Caco-2 (cell line): Measurements from ENCODE around the gene SOX5. TPM values are rescaled to one million over a fixed set of nuclear protein-coding genes. Genes with fewer than 3 reads are reported as not detected.

Experiments used
- BruUV-seq: library from RNA; stranded (reverse); fragments of 400-500 nt; replicated peaks from 2 replicates; lab custom pipeline; 2021; lab: Mats Ljungman, UMichigan
- CTCF ChIA-PET: fragments of 300-600 bp; sonication (Branson Sonifier 250); formaldehyde crosslinking; loops from one replicate; lab custom pipeline; 2022; ENCODE audit warnings: antibody characterized with exemption; lab: Charles Lee
- POLR2A ChIA-PET: fragments of 300-600 bp; sonication (Branson Sonifier 250); formaldehyde crosslinking; loops from one replicate; lab custom pipeline; 2022; ENCODE audit warnings: antibody characterized with exemption; lab: Charles Lee
- DNase-seq, 2 experiments: peaks; one replicate each; pipeline versions ENCODE4 v3.0.0 to v3.0.0-alpha.2; 2020 to 2022
- H3K27me3 ChIP-seq: replicated peaks from 2 replicates; pipeline ENCODE4 v1.6.0; 2011; ENCODE audit warnings: low read length; ENCODE audit not compliant: control insufficient read depth, insufficient read depth
- H3K36me3 ChIP-seq: 2 replicates; pipeline ENCODE4 v1.5.1; 2011; ENCODE audit warnings: low read length; ENCODE audit not compliant: control insufficient read depth, insufficient read depth
- H3K4me1 ChIP-seq: fragments of 250-450 bp; sonication (Bioruptor Pico); 2 replicates; pipeline ENCODE4 v1.5.1; 2020; ENCODE audit warnings: mild to moderate bottlenecking
- H3K4me3 ChIP-seq: 2 replicates; pipeline ENCODE4 v1.5.1; 2011; ENCODE audit warnings: low read depth, mild to moderate bottlenecking, control low read depth, low read length
- H3K9me3 ChIP-seq: fragments of 250-450 bp; sonication (Bioruptor Pico); 2 replicates; pipeline ENCODE4 v1.5.1; 2020; ENCODE audit warnings: mild to moderate bottlenecking, moderate library complexity
- H3K27ac Mint-ChIP-seq: one replicate; pipeline ENCODE4 v1.8.0; 2022; ENCODE audit warnings: mixed read lengths; ENCODE audit not compliant: unreplicated experiment
- H3K27me3 Mint-ChIP-seq: one replicate; pipeline ENCODE4 v1.8.0; 2022; ENCODE audit warnings: mixed read lengths; ENCODE audit not compliant: insufficient read depth, unreplicated experiment
- H3K36me3 Mint-ChIP-seq: one replicate; pipeline ENCODE4 v1.8.0; 2022; ENCODE audit warnings: mild to moderate bottlenecking, mixed read lengths; ENCODE audit not compliant: insufficient read depth, unreplicated experiment
- H3K4me1 Mint-ChIP-seq: one replicate; pipeline ENCODE4 v1.8.0; 2022; ENCODE audit warnings: low read depth, mixed read lengths; ENCODE audit not compliant: unreplicated experiment
- H3K4me3 Mint-ChIP-seq: one replicate; pipeline ENCODE4 v1.8.0; 2022; ENCODE audit warnings: mild to moderate bottlenecking, moderate library complexity, mixed read lengths; ENCODE audit not compliant: unreplicated experiment
- H3K9me3 Mint-ChIP-seq: one replicate; pipeline ENCODE4 v1.8.0; 2022; ENCODE audit warnings: mixed read lengths; ENCODE audit not compliant: unreplicated experiment
- intact Hi-C: fragments of 100-400 bp; cut with micrococcal nuclease; formaldehyde crosslinking; loops from one replicate; pipeline ENCODE4 v1.10.0; 2022; ENCODE audit not compliant: unreplicated experiment
- total RNA-seq: library from RNA; stranded (reverse); gene quantifications from 2 replicates; pipeline ENCODE4 v1.2.3, GENCODE V29; 2022
- TF ChIP-seq, protein P1 (sequence below), 2 experiments: fragments of 200-600 bp in 1 of 2; IDR thresholded peaks; 1 replicate in 1 of 2; 2 replicates in 1 of 2; pipeline versions ENCODE4 v1.5.1 to v1.8.0; 2011 to 2022; ENCODE audit warnings: antibody characterized with exemption in 1 of 2, control low read depth in 1 of 2, inconsistent platforms in 1 of 2, low read depth in 1 of 2, low read length in 1 of 2, mild to moderate bottlenecking in 1 of 2, moderate library complexity in 1 of 2; ENCODE audit not compliant: insufficient read depth in 1 of 2, severe bottlenecking in 1 of 2, unreplicated experiment in 1 of 2

Gene SOX5
- total RNA-seq, 1 experiment from 2014 or later, result 15.4 TPM

DNA sequence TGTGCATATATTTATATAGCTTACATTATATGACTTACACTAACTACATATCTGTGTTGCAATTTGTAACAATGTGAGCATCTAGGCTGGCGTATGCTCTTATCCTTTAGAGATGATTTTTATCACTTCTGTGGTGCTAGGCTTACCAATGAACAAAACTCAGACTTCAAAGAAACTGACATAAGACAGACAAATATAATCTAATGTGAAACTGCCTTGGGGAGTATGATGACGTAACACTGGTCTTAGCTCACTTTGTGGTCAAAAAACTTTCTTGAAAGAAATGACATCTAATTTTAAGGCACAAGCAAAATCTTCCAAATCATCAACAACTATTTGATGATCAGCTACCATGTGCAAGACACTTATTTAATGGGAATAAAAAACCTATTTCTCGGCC lies 50.0 kb downstream of the SOX5 start:
- no TSS peak for BruUV-seq
- POLR2A ChIA-PET, result no interaction called here
- no peak overlapping the region for H3K4me3 ChIP-seq
- TF ChIP-seq, protein P1, sequence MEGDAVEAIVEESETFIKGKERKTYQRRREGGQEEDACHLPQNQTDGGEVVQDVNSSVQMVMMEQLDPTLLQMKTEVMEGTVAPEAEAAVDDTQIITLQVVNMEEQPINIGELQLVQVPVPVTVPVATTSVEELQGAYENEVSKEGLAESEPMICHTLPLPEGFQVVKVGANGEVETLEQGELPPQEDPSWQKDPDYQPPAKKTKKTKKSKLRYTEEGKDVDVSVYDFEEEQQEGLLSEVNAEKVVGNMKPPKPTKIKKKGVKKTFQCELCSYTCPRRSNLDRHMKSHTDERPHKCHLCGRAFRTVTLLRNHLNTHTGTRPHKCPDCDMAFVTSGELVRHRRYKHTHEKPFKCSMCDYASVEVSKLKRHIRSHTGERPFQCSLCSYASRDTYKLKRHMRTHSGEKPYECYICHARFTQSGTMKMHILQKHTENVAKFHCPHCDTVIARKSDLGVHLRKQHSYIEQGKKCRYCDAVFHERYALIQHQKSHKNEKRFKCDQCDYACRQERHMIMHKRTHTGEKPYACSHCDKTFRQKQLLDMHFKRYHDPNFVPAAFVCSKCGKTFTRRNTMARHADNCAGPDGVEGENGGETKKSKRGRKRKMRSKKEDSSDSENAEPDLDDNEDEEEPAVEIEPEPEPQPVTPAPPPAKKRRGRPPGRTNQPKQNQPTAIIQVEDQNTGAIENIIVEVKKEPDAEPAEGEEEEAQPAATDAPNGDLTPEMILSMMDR (IDR thresholded peaks at IDR 0.05; ENCODE audit: insufficient read depth in 1 of 2, low read depth in 1 of 2, low read length in 1 of 2, severe bottlenecking in 1 of 2, unreplicated experiment in 1 of 2), result no peak
- H3K36me3 Mint-ChIP-seq, result no peaks in the 10 kb centered on the region
- no peak overlapping the region for H3K4me3 Mint-ChIP-seq
- intact Hi-C loops, result no loop called here
- no peaks in the 10 kb centered on the region for H3K4me1 Mint-ChIP-seq
- H3K4me1 ChIP-seq, result no peaks in the 10 kb centered on the region
- CTCF ChIA-PET, result no interaction called here
- no peaks in the 10 kb centered on the region for H3K27me3 ChIP-seq
- no peak for DNase-seq
- no peaks in the 10 kb centered on the region for H3K9me3 ChIP-seq
- no peak overlapping the region for H3K27ac Mint-ChIP-seq
- H3K27me3 Mint-ChIP-seq, result no peaks in the 10 kb centered on the region
- H3K36me3 ChIP-seq, result no peaks in the 10 kb centered on the region
- peaks cover 10% of the 10 kb centered on the region for H3K9me3 Mint-ChIP-seq

DNA sequence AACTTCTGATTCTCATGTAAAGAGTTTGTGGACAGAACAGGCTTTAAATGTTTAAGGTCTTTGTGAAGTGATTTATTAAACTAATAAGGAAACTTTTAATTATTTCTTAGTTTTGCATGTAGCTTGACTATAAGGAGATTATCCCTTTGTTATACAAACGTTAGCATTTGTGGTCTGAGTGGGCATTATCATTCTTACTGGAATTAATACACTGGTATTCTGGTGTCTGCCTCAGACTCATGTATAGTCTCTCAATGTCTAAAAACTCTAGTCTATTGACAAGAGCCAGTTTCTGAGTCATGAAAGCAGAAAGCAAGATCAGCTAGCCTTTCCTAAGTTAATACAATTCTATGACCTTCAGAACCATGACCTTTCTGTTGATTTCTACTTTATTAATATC lies 51.3 kb downstream of the SOX5 start:
- intact Hi-C loops, result no loop called here
- no TSS peak for BruUV-seq
- H3K4me3 ChIP-seq, result no peak overlapping the region
- Mint-ChIP-seq H3K27ac (no peak overlapping the region), H3K4me3 (no peak overlapping the region), H3K4me1 (no peaks in the 10 kb centered on the region), H3K27me3 (no peaks in the 10 kb centered on the region), H3K9me3 (peaks cover 10% of the 10 kb centered on the region), H3K36me3 (no peaks in the 10 kb centered on the region)
- H3K9me3 ChIP-seq, result no peaks in the 10 kb centered on the region
- no peak for DNase-seq
- no peaks in the 10 kb centered on the region for H3K27me3 ChIP-seq
- no peaks in the 10 kb centered on the region for H3K4me1 ChIP-seq
- CTCF ChIA-PET, result no interaction called here
- H3K36me3 ChIP-seq, result no peaks in the 10 kb centered on the region
- TF ChIP-seq, protein P1 (IDR thresholded peaks at IDR 0.05; ENCODE audit: insufficient read depth in 1 of 2, low read depth in 1 of 2, low read length in 1 of 2, severe bottlenecking in 1 of 2, unreplicated experiment in 1 of 2), result no peak
- POLR2A ChIA-PET, result no interaction called here

DNA sequence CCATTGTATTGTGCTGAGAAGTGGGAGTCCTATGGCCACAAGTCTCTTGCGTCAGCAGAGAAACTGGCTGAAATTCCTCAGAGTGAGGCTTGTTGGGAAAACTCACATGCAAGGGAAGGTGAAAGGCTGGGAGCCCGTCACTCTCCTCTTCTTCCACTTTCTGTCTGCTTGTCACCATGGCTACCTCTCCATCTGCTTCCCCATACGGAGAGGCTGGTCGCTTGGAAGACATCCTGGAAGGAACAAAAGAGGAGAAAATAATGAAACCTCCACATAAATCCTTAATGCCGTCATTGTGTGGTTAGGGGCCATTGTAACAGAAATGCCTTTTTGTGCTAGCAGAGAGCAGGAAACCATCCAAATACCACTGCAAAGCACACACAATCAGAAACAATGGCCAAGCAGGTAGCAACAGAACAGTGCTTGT lies 53.7 kb downstream of the SOX5 start:
- ChIA-PET CTCF (no interaction called here), POLR2A (no interaction called here)
- intact Hi-C loops, result no loop called here
- no peaks in the 10 kb centered on the region for H3K36me3 ChIP-seq
- TF ChIP-seq, protein P1 (IDR thresholded peaks at IDR 0.05; ENCODE audit: insufficient read depth in 1 of 2, low read depth in 1 of 2, low read length in 1 of 2, severe bottlenecking in 1 of 2, unreplicated experiment in 1 of 2), result no peak
- H3K4me3 Mint-ChIP-seq, result no peak overlapping the region
- no peak overlapping the region for H3K27ac Mint-ChIP-seq
- H3K4me3 ChIP-seq, result no peak overlapping the region
- no peaks in the 10 kb centered on the region for H3K36me3 Mint-ChIP-seq
- no peaks in the 10 kb centered on the region for H3K27me3 Mint-ChIP-seq
- DNase-seq, result no peak
- BruUV-seq, result no TSS peak
- no peaks in the 10 kb centered on the region for H3K4me1 ChIP-seq
- no peaks in the 10 kb centered on the region for H3K9me3 Mint-ChIP-seq
- no peaks in the 10 kb centered on the region for H3K4me1 Mint-ChIP-seq
- H3K9me3 ChIP-seq, result no peaks in the 10 kb centered on the region
- H3K27me3 ChIP-seq, result no peaks in the 10 kb centered on the region
